K562 (cell line): ENCODE results near the gene TNFRSF6B. TPM values are rescaled to one million over a fixed set of nuclear protein-coding genes. Genes with fewer than 3 reads are reported as not detected.

ENCODE experiments used
- BRCA1 ChIP-seq, 2 experiments: fragments of 450-650 bp in 1 of 2; sonication (generic) in 1 of 2; formaldehyde crosslinking in 1 of 2; IDR thresholded peaks; 2 replicates each; pipeline versions ENCODE4 v1.5.0 to v1.6.1; 2017 to 2020; ENCODE audit warnings: mild to moderate bottlenecking in 1 of 2, missing genetic modification reagents in 1 of 2
- C11orf30 ChIP-seq: fragments of 450-650 bp; IDR thresholded peaks from 2 replicates; pipeline ENCODE4 v1.6.1; 2016; ENCODE audit warnings: low read depth, mild to moderate bottlenecking
- CTBP1 ChIP-seq: fragments of 450-650 bp; IDR thresholded peaks from 2 replicates; pipeline ENCODE4 v1.6.1; 2016; ENCODE audit warnings: borderline replicate concordance
- ETV1 ChIP-seq: fragments of 450-650 bp; conservative IDR thresholded peaks from 2 replicates; pipeline ENCODE4 v1.6.1; 2016; ENCODE audit warnings: missing genetic modification characterization, control low read depth, low read depth, missing compliant biosample characterization
- HDAC6 ChIP-seq: IDR thresholded peaks from 2 replicates; pipeline ENCODE4 v1.6.1; 2012; ENCODE audit warnings: low read depth, mild to moderate bottlenecking, control low read depth, inconsistent platforms, low read length, moderate library complexity
- KAT8 ChIP-seq: fragments of 450-650 bp; IDR thresholded peaks from 2 replicates; pipeline ENCODE4 v1.6.1; 2016; ENCODE audit warnings: low read depth, mild to moderate bottlenecking
- KDM4B ChIP-seq, 2 experiments: fragments of 450-650 bp in 1 of 2; sonication (generic) in 1 of 2; IDR thresholded peaks; 2 replicates each; pipeline ENCODE4 v1.6.1; 2016 to 2017; ENCODE audit warnings: borderline replicate concordance in 2 of 2, antibody characterized with exemption in 1 of 2, low read depth in 1 of 2, mild to moderate bottlenecking in 1 of 2
- STAG1 ChIP-seq: sonication (generic); formaldehyde crosslinking; IDR thresholded peaks from 2 replicates; pipeline ENCODE4 v1.5.0; 2020; ENCODE audit warnings: missing genetic modification reagents, borderline replicate concordance
- TCF7 ChIP-seq: sonication (generic); IDR thresholded peaks from 2 replicates; pipeline ENCODE4 v1.6.1; 2016; ENCODE audit warnings: antibody characterized with exemption, borderline replicate concordance
- ZNF184 ChIP-seq: sonication (generic); formaldehyde crosslinking; IDR thresholded peaks from 2 replicates; pipeline ENCODE4 v1.5.0; 2020; ENCODE audit warnings: missing genetic modification reagents
- ZNF282 ChIP-seq: sonication (generic); formaldehyde crosslinking; IDR thresholded peaks from 2 replicates; pipeline ENCODE4 v1.8.1; 2023; ENCODE audit warnings: missing genetic modification reagents
- ZNF707 ChIP-seq: fragments of 250-450 bp; sonication (Bioruptor Pico); conservative IDR thresholded peaks from 2 replicates; pipeline ENCODE4 v1.8.0; 2022; ENCODE audit warnings: inconsistent platforms, mild to moderate bottlenecking, moderate library complexity
- polyA plus RNA-seq, 8 experiments: library from polyadenylated mRNA; depleted of rRNA in 4 of 8; stranded (reverse) in 5 of 8; unstranded in 3 of 8; fragments of >200 nt; fragmentation: Nextera tagmentation in 2 of 8; fragmentation: Illumina TruSeq in 1 of 8; extraction: Ambion mirVana in 2 of 8; extraction: Trizol in 1 of 8; gene quantifications; 2 replicates each; pipeline versions ENCODE4 v1.2.1 to v1.2.3, GENCODE V29; 2011 to 2014; ENCODE audit warnings: inconsistent platforms in 1 of 8, missing spikeins in 1 of 8
- total RNA-seq, 7 experiments: library from RNA; depleted of rRNA in 6 of 7; stranded (reverse); fragments of >200 nt in 6 of 7; fragmentation: Illumina TruSeq in 2 of 7; extraction: Trizol in 2 of 7; gene quantifications; 2 replicates each; pipeline versions ENCODE4 v1.2.1 to v1.2.3, GENCODE V29; 2011 to 2021; ENCODE audit warnings: low replicate concordance in 1 of 7
- TF ChIP-seq, protein P1 (sequence below): sonication (generic); formaldehyde crosslinking; IDR thresholded peaks from 2 replicates; pipeline ENCODE4 v1.8.1; 2023; ENCODE audit warnings: mild to moderate bottlenecking, missing genetic modification reagents
- TF ChIP-seq, protein P2 (sequence below): sonication (generic); formaldehyde crosslinking; IDR thresholded peaks from 2 replicates; pipeline ENCODE4 v1.8.0; 2022; ENCODE audit warnings: missing genetic modification reagents, mild to moderate bottlenecking, borderline replicate concordance
- TF ChIP-seq, protein P3 (sequence below): fragments of 250-450 bp; sonication (Bioruptor Pico); IDR thresholded peaks from 2 replicates; pipeline ENCODE4 v1.5.0; 2020; ENCODE audit warnings: mild to moderate bottlenecking
- TF ChIP-seq, protein P4 (sequence below): sonication (generic); formaldehyde crosslinking; IDR thresholded peaks from 2 replicates; pipeline ENCODE4 v1.9.0; 2022; ENCODE audit warnings: mild to moderate bottlenecking, missing genetic modification reagents
- TF ChIP-seq, protein P5 (sequence below): fragments of 250-450 bp; sonication (Bioruptor Pico); IDR thresholded peaks from 2 replicates; pipeline ENCODE4 v1.4.0; 2020; ENCODE audit warnings: mild to moderate bottlenecking, moderate library complexity, borderline replicate concordance
- TF ChIP-seq, protein P6 (sequence below): fragments of 250-450 bp; sonication (Bioruptor Pico); IDR thresholded peaks from 2 replicates; pipeline ENCODE4 v1.6.1; 2021; ENCODE audit warnings: mild to moderate bottlenecking

Gene TNFRSF6B
- total and polyA plus RNA-seq, 9 of the 15 experiments (the other 6 are each of a cell fraction or from before 2014, with no cell fraction given), result 0.10 to 3.5 (median 0.32) TPM; not detected in 6

DNA sequence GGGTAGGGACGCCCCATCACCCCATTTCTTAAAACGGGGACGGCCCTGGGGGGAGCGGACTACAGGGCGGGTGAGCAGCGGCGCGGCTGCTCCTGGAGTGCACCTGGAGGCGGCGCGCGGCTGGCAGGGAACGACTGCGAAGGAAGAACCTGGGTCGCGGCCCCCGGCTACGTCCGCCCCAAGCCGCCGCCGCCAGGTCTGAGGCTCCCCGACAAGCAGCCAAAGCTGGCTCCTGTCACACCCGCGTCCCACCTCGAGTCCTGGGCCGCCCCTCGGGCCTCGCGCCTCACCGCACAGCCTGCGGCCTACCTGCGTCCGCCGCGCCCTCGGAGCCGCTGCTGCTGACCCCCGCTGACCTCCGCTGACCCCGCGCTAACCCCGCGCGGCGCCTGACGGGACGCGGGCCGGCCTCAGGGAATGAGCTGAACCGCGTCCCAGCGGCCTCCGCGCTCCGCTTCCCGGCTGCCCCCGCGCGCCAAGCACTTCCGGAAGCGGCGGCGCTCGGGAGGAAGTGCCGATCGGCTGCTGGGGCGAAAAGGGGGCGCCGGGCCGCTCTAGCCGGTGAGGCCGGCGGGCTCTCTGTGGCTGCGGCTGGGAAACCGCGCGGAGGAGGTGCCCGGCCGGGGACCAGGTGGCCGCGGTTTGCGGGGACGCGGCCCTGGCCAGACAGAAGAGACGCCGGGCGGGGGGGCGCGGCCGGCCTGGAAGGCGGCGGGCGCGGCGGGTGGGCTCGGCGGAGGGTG is 11.3 kb downstream of the TNFRSF6B start, which contains the start of the genes ARFRP1 and ZGPAT (continued):
- no peak for TF ChIP-seq STAG1 (CRISPR knock-in tag)
- TF ChIP-seq, protein P1, sequence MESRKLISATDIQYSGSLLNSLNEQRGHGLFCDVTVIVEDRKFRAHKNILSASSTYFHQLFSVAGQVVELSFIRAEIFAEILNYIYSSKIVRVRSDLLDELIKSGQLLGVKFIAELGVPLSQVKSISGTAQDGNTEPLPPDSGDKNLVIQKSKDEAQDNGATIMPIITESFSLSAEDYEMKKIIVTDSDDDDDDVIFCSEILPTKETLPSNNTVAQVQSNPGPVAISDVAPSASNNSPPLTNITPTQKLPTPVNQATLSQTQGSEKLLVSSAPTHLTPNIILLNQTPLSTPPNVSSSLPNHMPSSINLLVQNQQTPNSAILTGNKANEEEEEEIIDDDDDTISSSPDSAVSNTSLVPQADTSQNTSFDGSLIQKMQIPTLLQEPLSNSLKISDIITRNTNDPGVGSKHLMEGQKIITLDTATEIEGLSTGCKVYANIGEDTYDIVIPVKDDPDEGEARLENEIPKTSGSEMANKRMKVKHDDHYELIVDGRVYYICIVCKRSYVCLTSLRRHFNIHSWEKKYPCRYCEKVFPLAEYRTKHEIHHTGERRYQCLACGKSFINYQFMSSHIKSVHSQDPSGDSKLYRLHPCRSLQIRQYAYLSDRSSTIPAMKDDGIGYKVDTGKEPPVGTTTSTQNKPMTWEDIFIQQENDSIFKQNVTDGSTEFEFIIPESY (CRISPR knock-in tag), result peak; percentile 66
- 0 out of 2 replicates have a peak, but pooled peaks have one; percentile 22 for TF ChIP-seq ZNF282 (CRISPR knock-in tag)
- TF ChIP-seq BRCA1 (IDR thresholded peaks at IDR 0.05), result no peak
- no peak for TF ChIP-seq BRCA1 (CRISPR knock-in tag; IDR thresholded peaks at IDR 0.05)
- TF ChIP-seq, protein P2, sequence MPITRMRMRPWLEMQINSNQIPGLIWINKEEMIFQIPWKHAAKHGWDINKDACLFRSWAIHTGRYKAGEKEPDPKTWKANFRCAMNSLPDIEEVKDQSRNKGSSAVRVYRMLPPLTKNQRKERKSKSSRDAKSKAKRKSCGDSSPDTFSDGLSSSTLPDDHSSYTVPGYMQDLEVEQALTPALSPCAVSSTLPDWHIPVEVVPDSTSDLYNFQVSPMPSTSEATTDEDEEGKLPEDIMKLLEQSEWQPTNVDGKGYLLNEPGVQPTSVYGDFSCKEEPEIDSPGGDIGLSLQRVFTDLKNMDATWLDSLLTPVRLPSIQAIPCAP (CRISPR knock-in tag), result no peak
- TF ChIP-seq, protein P3, sequence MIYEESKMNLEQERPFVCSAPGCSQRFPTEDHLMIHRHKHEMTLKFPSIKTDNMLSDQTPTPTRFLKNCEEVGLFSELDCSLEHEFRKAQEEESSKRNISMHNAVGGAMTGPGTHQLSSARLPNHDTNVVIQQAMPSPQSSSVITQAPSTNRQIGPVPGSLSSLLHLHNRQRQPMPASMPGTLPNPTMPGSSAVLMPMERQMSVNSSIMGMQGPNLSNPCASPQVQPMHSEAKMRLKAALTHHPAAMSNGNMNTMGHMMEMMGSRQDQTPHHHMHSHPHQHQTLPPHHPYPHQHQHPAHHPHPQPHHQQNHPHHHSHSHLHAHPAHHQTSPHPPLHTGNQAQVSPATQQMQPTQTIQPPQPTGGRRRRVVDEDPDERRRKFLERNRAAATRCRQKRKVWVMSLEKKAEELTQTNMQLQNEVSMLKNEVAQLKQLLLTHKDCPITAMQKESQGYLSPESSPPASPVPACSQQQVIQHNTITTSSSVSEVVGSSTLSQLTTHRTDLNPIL (CRISPR knock-in tag), result no peak
- TF ChIP-seq, protein P4, sequence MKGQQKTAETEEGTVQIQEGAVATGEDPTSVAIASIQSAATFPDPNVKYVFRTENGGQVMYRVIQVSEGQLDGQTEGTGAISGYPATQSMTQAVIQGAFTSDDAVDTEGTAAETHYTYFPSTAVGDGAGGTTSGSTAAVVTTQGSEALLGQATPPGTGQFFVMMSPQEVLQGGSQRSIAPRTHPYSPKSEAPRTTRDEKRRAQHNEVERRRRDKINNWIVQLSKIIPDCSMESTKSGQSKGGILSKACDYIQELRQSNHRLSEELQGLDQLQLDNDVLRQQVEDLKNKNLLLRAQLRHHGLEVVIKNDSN, result peak; percentile 52; the same call in 1 of the 2 replicates
- peak; percentile 68; the same call in 1 of the 2 replicates for TF ChIP-seq CTBP1
- TF ChIP-seq KAT8, result no peak
- no peak for TF ChIP-seq ZNF707 (CRISPR knock-in tag)
- TF ChIP-seq, protein P5, sequence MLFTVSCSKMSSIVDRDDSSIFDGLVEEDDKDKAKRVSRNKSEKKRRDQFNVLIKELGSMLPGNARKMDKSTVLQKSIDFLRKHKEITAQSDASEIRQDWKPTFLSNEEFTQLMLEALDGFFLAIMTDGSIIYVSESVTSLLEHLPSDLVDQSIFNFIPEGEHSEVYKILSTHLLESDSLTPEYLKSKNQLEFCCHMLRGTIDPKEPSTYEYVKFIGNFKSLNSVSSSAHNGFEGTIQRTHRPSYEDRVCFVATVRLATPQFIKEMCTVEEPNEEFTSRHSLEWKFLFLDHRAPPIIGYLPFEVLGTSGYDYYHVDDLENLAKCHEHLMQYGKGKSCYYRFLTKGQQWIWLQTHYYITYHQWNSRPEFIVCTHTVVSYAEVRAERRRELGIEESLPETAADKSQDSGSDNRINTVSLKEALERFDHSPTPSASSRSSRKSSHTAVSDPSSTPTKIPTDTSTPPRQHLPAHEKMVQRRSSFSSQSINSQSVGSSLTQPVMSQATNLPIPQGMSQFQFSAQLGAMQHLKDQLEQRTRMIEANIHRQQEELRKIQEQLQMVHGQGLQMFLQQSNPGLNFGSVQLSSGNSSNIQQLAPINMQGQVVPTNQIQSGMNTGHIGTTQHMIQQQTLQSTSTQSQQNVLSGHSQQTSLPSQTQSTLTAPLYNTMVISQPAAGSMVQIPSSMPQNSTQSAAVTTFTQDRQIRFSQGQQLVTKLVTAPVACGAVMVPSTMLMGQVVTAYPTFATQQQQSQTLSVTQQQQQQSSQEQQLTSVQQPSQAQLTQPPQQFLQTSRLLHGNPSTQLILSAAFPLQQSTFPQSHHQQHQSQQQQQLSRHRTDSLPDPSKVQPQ (CRISPR knock-in tag), result no peak
- TF ChIP-seq KDM4B (IDR thresholded peaks at IDR 0.05; ENCODE audit: borderline replicate concordance in 2 of 2, low read depth in 1 of 2), result no peak; a peak in 1 of 4 replicates
- 0 out of 2 replicates have a peak, but pooled peaks have one; percentile 23 for TF ChIP-seq TCF7
- TF ChIP-seq, protein P6, sequence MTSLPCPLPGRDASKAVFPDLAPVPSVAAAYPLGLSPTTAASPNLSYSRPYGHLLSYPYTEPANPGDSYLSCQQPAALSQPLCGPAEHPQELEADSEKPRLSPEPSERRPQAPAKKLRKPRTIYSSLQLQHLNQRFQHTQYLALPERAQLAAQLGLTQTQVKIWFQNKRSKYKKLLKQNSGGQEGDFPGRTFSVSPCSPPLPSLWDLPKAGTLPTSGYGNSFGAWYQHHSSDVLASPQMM (CRISPR knock-in tag), result no peak
- peak; percentile 88 for TF ChIP-seq C11orf30
- TF ChIP-seq HDAC6, result no peak
- TF ChIP-seq ETV1 (tag), result no peak
- TF ChIP-seq ZNF184 (CRISPR knock-in tag), result no peak
